Duodenal mucosa (tissue), 2 donors: ENCODE measurements around the gene SURF1.

ENCODE experiments used
- H3K27ac ChIP-seq: one replicate; pipeline ENCODE4 v1.7.0; 2013; ENCODE audit warnings: low read depth, low read length
- H3K27me3 ChIP-seq, 2 donors: one replicate each; pipeline ENCODE4 v1.7.0; 2013; ENCODE audit warnings: low read length in 2 of 2, control low read depth in 1 of 2; ENCODE audit not compliant: insufficient read depth in 2 of 2, control insufficient read depth in 1 of 2
- H3K36me3 ChIP-seq, 2 donors: one replicate each; pipeline ENCODE4 v1.7.0; 2013; ENCODE audit warnings: low read length in 2 of 2, control low read depth in 1 of 2; ENCODE audit not compliant: insufficient read depth in 2 of 2, control insufficient read depth in 1 of 2
- H3K4me1 ChIP-seq, 2 donors: one replicate each; pipeline ENCODE4 v1.7.0; 2013; ENCODE audit warnings: low read length in 2 of 2, control low read depth in 1 of 2; ENCODE audit not compliant: insufficient read depth in 2 of 2, control insufficient read depth in 1 of 2
- H3K4me3 ChIP-seq, 2 donors: one replicate each; pipeline ENCODE4 v1.7.0; 2013; ENCODE audit warnings: low read length in 2 of 2, low read depth in 1 of 2
- H3K9ac ChIP-seq, 2 donors: one replicate each; pipeline ENCODE4 v1.7.0; 2013; ENCODE audit warnings: low read length in 2 of 2, low read depth in 1 of 2
- H3K9me3 ChIP-seq, 2 donors: one replicate each; pipeline ENCODE4 v1.7.0; 2013; ENCODE audit warnings: low read length in 2 of 2, control low read depth in 1 of 2; ENCODE audit not compliant: control insufficient read depth in 1 of 2

The SURF1 gene

GRCh38 chr9:133356391-133357091, at the start of gene SURF1, which contains the start of gene SURF2:
SURF1 (minus strand) TSS chr9:133356487; CDS start chr9:133356453, 34 bp downstream.
SURF2 (plus strand) TSS chr9:133356550; CDS start chr9:133356593, 43 bp downstream.
- H3K4me1 ChIP-seq: peaks cover 45 to 55% of the 10 kb centered on the region in 2 donors
- peak within 1 kb of the TSS; percentile 74 to 79 for H3K9ac ChIP-seq
- peak within 1 kb of the TSS; percentile 91 to 92 for H3K4me3 ChIP-seq
- no peak within 1 kb of the TSS for H3K27ac ChIP-seq
- no peaks in the 10 kb centered on the region for H3K9me3 ChIP-seq
- H3K36me3 ChIP-seq: peaks cover 29 to 54% of the 10 kb centered on the region in 2 donors
- no peaks in the 10 kb centered on the region for H3K27me3 ChIP-seq

DNA sequence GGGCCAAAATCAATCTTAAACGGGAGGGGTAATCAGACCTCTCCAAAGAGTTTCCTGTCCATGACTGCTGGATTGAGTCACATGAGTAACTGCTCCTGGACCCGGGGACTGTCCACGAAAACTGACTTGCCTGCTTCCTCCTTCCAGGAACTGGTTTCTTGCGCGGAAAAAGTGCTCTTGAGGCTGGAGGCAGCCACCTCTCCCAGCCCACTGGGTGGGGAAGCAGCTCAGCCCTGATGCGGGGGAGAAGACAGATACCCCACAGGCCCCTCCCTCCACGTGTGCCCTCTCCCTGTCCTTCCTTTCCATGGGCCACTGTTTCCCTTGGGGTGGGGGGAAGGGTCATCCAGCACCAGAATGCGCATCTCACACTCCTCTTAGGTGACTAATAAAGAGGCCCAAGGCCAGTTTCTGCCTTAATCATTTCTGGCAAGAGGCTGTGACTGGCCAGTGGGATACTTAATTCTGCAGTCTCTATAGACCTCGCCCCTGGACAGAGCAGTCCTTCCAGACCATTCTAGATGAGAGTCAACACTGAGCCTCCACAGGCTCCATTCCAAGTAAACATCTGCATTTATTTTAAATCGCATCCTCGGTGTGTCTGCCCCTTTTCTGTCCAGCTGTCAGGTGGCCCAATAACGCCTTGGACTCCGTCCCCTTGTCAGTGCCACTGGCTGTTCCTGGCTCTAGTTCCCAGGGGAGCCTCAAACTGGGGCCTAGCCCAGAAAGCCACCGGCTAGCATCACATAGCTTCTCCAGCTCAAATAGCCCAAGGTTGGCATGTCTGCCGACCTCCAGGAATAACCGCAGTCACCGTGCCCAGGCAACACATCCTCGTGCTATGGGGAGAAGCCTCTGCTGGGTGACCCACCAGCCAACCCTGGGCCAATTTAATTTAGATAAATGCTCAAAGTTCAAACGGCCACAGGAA, 49.5 kb upstream of the SURF1 start:
- Histone ChIP-seq H3K9me3 (no peaks in the 10 kb centered on the region), H3K4me1 (peaks cover 0 to 4% of the 10 kb centered on the region in 2 donors), H3K27me3 (no peaks in the 10 kb centered on the region), H3K27ac (no peak overlapping the region), H3K36me3 (peaks cover 22 to 60% of the 10 kb centered on the region in 2 donors), H3K4me3 (no peak overlapping the region), H3K9ac (no peak overlapping the region)

GRCh38 chr9:133404454-133405002, 48.2 kb upstream of the SURF1 start:
- Histone ChIP-seq H3K36me3 (peaks cover 11 to 53% of the 10 kb centered on the region in 2 donors), H3K4me3 (no peak overlapping the region)

DNA sequence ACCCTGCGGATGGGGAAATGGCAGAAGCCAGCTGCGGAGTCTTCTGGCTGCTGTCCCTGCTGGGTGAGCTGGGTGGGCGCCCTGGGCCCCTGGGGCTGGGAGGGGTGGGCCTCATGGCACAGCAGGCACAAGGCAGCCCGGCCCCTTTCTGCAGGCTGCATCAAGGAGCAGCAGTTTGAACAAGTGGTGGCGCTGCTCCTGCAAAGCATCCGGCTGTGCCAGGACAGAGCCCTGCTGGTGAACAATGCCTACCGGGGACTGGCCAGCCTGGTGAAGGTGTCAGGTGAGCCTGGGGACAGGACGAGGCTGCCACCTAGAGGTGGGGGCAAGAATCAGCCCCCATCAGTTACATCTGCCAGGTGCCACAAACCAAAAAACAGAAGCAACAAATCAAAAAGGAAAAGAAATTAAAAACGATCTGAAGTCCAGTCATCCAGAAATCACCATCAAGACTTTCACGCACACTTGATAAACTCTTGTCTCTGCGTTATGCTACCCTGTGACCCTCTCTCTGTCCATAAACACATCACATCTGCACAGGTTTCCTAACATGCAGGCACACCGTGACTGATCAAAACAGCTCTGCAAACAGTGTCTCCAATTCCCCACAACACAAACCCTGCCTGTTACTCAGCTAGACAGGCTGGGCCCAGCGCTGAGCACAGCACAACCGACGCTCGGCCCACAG, 47.6 kb upstream of the SURF1 start:
- H3K4me1 ChIP-seq: peaks cover 0 to 4% of the 10 kb centered on the region in 2 donors
- no peak overlapping the region for H3K4me3 ChIP-seq
- H3K9me3 ChIP-seq: no peaks in the 10 kb centered on the region
- no peak overlapping the region for H3K27ac ChIP-seq
- no peaks in the 10 kb centered on the region for H3K27me3 ChIP-seq
- H3K9ac ChIP-seq: no peak overlapping the region
- H3K36me3 ChIP-seq: peaks cover 11 to 52% of the 10 kb centered on the region in 2 donors

More at GRCh38 chr9:133404454-133405002, 48.2 kb upstream of the SURF1 start:
- H3K4me1 ChIP-seq: peaks cover 0 to 4% of the 10 kb centered on the region in 2 donors
- no peak overlapping the region for H3K27ac ChIP-seq
- H3K9ac ChIP-seq: no peak overlapping the region
- H3K9me3 ChIP-seq: no peaks in the 10 kb centered on the region
- no peaks in the 10 kb centered on the region for H3K27me3 ChIP-seq

DNA sequence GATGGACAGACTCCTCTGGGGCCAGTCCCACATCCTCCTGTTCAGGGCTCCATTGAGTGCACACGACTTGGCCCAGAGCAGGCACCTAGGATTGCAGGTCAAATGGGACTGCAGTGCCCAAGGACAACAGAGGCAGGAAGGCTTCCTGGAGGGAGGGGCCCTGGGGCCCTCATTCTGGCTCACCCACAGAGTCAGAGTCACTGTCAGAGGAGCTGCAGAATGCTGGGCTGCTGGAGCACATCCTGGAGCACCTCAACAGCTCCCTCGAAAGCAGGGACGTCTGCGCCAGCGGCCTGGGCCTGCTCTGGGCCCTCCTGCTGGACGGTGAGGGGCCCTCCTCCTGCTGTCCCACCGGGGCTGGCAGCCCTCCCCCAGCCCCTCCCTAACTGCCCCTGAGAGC, 46.4 kb upstream of the SURF1 start:
- H3K27ac ChIP-seq: no peak overlapping the region
- H3K27me3 ChIP-seq: peaks cover 1 to 5% of the 10 kb centered on the region in 2 donors
- H3K4me1 ChIP-seq: peaks cover 0 to 4% of the 10 kb centered on the region in 2 donors
- H3K36me3 ChIP-seq: peaks cover 11 to 43% of the 10 kb centered on the region in 2 donors
- no peak overlapping the region for H3K4me3 ChIP-seq
- no peak overlapping the region for H3K9ac ChIP-seq
- H3K9me3 ChIP-seq: no peaks in the 10 kb centered on the region

DNA sequence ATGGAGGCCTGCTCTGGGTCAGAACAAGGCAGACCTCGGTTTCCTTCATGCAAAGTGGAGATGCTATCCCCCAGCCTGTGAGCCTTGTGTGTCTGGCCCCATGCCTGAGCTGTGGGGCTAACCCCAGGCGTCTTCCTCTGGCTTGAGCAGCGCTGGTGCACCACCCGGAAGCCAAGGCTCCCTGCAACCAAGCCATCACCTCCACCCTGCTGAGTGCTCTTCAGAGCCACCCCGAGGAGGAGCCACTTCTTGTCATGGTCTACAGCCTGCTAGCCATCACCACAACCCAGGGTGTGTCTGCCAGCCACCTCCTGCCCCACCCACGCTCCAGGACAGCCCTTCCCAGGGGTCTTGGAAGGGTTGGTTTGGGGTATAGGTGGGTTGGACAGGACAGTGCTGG, 45.3 kb upstream of the SURF1 start:
- no peak overlapping the region for H3K27ac ChIP-seq
- H3K9ac ChIP-seq: no peak overlapping the region
- peaks cover 12 to 16% of the 10 kb centered on the region in 2 donors for H3K27me3 ChIP-seq
- H3K36me3 ChIP-seq: peaks cover 11 to 33% of the 10 kb centered on the region in 2 donors
- no peak overlapping the region for H3K4me3 ChIP-seq
- H3K9me3 ChIP-seq: no peaks in the 10 kb centered on the region
- H3K4me1 ChIP-seq: peaks cover 0 to 2% of the 10 kb centered on the region in 2 donors

GRCh38 chr9:133400292-133400691, 44.0 kb upstream of the SURF1 start:
- Histone ChIP-seq H3K4me3 (no peak overlapping the region), H3K36me3 (peaks cover 7 to 20% of the 10 kb centered on the region in 2 donors), H3K9ac (no peak overlapping the region), H3K27ac (no peak overlapping the region), H3K27me3 (peaks cover 12 to 17% of the 10 kb centered on the region in 2 donors), H3K9me3 (no peaks in the 10 kb centered on the region), H3K4me1 (no peaks in the 10 kb centered on the region)

DNA sequence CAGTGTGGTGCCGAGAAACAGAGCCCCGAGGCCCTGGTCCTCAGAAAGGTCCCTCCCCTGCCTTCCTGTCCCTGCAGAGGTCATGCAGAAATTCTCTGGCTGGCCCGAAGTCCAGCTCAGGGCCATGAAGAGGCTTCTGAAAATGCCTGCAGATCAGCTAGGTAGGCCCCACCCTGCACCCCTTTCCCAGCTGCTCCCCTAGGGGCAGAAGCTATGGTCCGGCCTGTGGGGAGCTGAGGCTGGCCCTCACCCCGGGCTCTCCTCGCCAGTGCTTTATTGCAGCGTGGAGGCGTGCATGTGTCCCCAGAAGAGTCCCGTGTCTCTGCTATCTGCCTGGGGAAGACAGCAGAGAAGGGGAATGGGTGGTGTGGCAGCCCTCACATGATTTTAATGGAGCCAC, 41.6 kb upstream of the SURF1 start:
- H3K9ac ChIP-seq: no peak overlapping the region
- H3K9me3 ChIP-seq: no peaks in the 10 kb centered on the region
- peaks cover 17 to 18% of the 10 kb centered on the region in 2 donors for H3K27me3 ChIP-seq
- no peaks in the 10 kb centered on the region for H3K4me1 ChIP-seq
- H3K36me3 ChIP-seq: peaks cover 0 to 10% of the 10 kb centered on the region in 2 donors
- no peak overlapping the region for H3K4me3 ChIP-seq
- no peak overlapping the region for H3K27ac ChIP-seq

DNA sequence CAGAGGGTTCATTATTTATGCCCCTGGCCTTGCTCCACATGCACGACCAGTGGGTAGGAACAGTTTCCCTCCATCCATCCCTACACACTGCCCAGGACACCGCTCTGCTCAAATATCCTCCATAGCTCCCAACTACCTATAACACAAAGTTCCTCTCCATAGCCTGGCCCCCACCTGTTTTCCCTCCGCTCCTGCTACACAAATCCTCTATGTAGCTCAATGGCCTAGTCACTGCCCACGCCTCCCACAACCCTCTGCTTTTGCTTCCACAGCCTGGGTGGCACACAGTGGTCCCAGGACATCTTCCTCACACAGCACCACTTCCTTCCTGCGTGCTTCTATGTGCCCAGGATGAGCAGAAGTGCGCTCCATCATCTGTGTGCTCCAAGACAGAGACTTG, 41.1 kb upstream of the SURF1 start:
- peaks cover 17 to 18% of the 10 kb centered on the region in 2 donors for H3K27me3 ChIP-seq
- no peak overlapping the region for H3K4me3 ChIP-seq
- H3K9ac ChIP-seq: no peak overlapping the region
- H3K27ac ChIP-seq: no peak overlapping the region
- no peaks in the 10 kb centered on the region for H3K9me3 ChIP-seq
- H3K4me1 ChIP-seq: no peaks in the 10 kb centered on the region
- peaks cover 0 to 8% of the 10 kb centered on the region in 2 donors for H3K36me3 ChIP-seq
